Measurements from ENCODE around the gene LRRIQ3. TPM values are rescaled to one million over a fixed set of nuclear protein-coding genes. Genes with fewer than 3 reads are reported as not detected.

The LRRIQ3 gene
- polyA plus RNA-seq, 3 donors, result 0.08 to 0.35 TPM; not detected in 1

- no CpG with 5 or more reads among the region's 4 CpGs for WGBS (ENCODE audit: insufficient coverage)
- H3K9me3 Mint-ChIP-seq, result peaks cover 0 to 11% (median 6%) of the 10 kb centered on the region in 7 donors
These were observed 39.8 kb upstream of the LRRIQ3 start for GRCh38 chr1:74237787-74238186.

DNA sequence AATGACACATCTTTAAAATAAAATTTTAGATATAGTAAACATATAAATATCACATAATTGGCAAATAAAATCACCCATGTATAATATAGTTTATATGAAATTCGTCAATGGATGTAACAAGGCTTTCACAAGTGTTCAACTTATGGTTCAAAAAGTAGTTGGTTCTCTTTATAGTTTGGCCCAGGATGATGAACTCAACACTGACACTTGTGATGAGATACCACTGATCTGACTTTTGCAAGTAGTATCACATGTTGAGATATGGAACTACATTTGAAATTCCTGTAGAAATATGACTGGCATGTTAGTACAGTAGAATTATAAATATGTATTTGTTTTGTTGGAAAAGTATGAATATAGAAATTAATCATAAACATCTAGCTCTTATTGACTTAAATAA, 39.1 kb upstream of the LRRIQ3 start:
- no peak overlapping the region for H3K9ac ChIP-seq (ENCODE audit: insufficient read depth, low read length, poor library complexity, severe bottlenecking)
- H3K27ac Mint-ChIP-seq, result no peak overlapping the region
- H3K4me2 ChIP-seq (replicated peaks; ENCODE audit: extremely low read depth, low read length, poor library complexity, severe bottlenecking), result no peak overlapping the region
- no peaks in the 10 kb centered on the region for H3K79me2 ChIP-seq (ENCODE audit: insufficient read depth, low read length)
- H3K4me1 ChIP-seq (ENCODE audit: control insufficient read depth in 1 of 2, insufficient read depth in 2 of 2, low read length in 2 of 2), result no peaks in the 10 kb centered on the region
- WGBS (ENCODE audit: insufficient coverage), result no CpG with 5 or more reads among the region's 1 CpG
- no peak overlapping the region for H3K4me3 ChIP-seq (replicated peaks in 1 of 3; ENCODE audit: low read depth in 2 of 3, low read length in 3 of 3)
- no peak for DNase-seq
- H2AFZ ChIP-seq (ENCODE audit: insufficient read depth, low read depth, low read length, poor library complexity, severe bottlenecking), result no peak overlapping the region
- no peak overlapping the region for H3K27ac ChIP-seq (ENCODE audit: low read depth in 1 of 2, low read length in 2 of 2)
- intact Hi-C loops (cut with micrococcal nuclease), result no loop called here
- no peaks in the 10 kb centered on the region for H4K20me1 ChIP-seq (ENCODE audit: insufficient read depth, low read length)
- H3K9me3 ChIP-seq (replicated peaks in 1 of 2; ENCODE audit: control insufficient read depth in 1 of 2, insufficient read depth in 1 of 2, low read length in 2 of 2), result no peaks in the 10 kb centered on the region
- no peaks in the 10 kb centered on the region for H3K27me3 ChIP-seq (ENCODE audit: control insufficient read depth in 2 of 2, insufficient read depth in 2 of 2, low read length in 2 of 2)
- H3K36me3 Mint-ChIP-seq, result no peaks in the 10 kb centered on the region
- peaks cover 0 to 2% (median 0%) of the 10 kb centered on the region in 3 donors for H3K27me3 Mint-ChIP-seq (ENCODE audit: low read depth in 3 of 3)
- H3K36me3 ChIP-seq (replicated peaks in 1 of 2; ENCODE audit: control insufficient read depth in 1 of 2, insufficient read depth in 2 of 2, low read length in 2 of 2), result no peaks in the 10 kb centered on the region
- H3K9me3 Mint-ChIP-seq, result peaks cover 2 to 9% (median 6%) of the 10 kb centered on the region in 7 donors
- H3K4me3 Mint-ChIP-seq, result no peak overlapping the region
- no peak for TF ChIP-seq CTCF (IDR thresholded peaks at IDR 0.05)
- no peaks in the 10 kb centered on the region for H3K4me1 Mint-ChIP-seq

More at GRCh38 chr1:74237787-74238186, 39.8 kb upstream of the LRRIQ3 start:
- Histone ChIP-seq H2AFZ (ENCODE audit: insufficient read depth, low read depth, low read length, poor library complexity, severe bottlenecking) (no peak overlapping the region), H3K4me2 (replicated peaks; ENCODE audit: extremely low read depth, low read length, poor library complexity, severe bottlenecking) (no peak overlapping the region), H3K4me3 (replicated peaks in 1 of 3; ENCODE audit: low read depth in 2 of 3, low read length in 3 of 3) (no peak overlapping the region), H3K27me3 (ENCODE audit: control insufficient read depth in 2 of 2, insufficient read depth in 2 of 2, low read length in 2 of 2) (no peaks in the 10 kb centered on the region), H3K9me3 (replicated peaks in 1 of 2; ENCODE audit: control insufficient read depth in 1 of 2, insufficient read depth in 1 of 2, low read length in 2 of 2) (no peaks in the 10 kb centered on the region), H4K20me1 (ENCODE audit: insufficient read depth, low read length) (no peaks in the 10 kb centered on the region), H3K27ac (ENCODE audit: low read depth in 1 of 2, low read length in 2 of 2) (no peak overlapping the region), H3K79me2 (ENCODE audit: insufficient read depth, low read length) (no peaks in the 10 kb centered on the region), H3K4me1 (ENCODE audit: control insufficient read depth in 1 of 2, insufficient read depth in 2 of 2, low read length in 2 of 2) (no peaks in the 10 kb centered on the region), H3K9ac (ENCODE audit: insufficient read depth, low read length, poor library complexity, severe bottlenecking) (no peak overlapping the region), H3K36me3 (replicated peaks in 1 of 2; ENCODE audit: control insufficient read depth in 1 of 2, insufficient read depth in 2 of 2, low read length in 2 of 2) (no peaks in the 10 kb centered on the region)
- no peak for DNase-seq
- Mint-ChIP-seq H3K36me3 (no peaks in the 10 kb centered on the region), H3K27ac (no peak overlapping the region), H3K4me1 (no peaks in the 10 kb centered on the region), H3K4me3 (no peak overlapping the region), H3K27me3 (ENCODE audit: low read depth in 3 of 3) (peaks cover 0 to 2% (median 0%) of the 10 kb centered on the region in 3 donors)
- intact Hi-C loops (cut with micrococcal nuclease), result no loop called here
- no peak for TF ChIP-seq CTCF (IDR thresholded peaks at IDR 0.05)

All from CD14-positive monocyte (primary cell).